Measurements from ENCODE around the gene CDC42BPB.
A peak's percentile ranks its signal among the peaks of the same experiment; 100 is the strongest.

The CDC42BPB gene

GRCh38 chr14:103057372-103058163 lies at the start of gene CDC42BPB:
TSS of gene CDC42BPB (minus strand) at chr14:103057549. CDS start at chr14:103057173, 376 bp downstream.
- DNase-seq = peak; percentile 67

GRCh38 chr14:103105580-103106150 lies 48.3 kb upstream of the CDC42BPB start:
- DNase-seq = no peak

GRCh38 chr14:103104654-103105452 lies 47.5 kb upstream of the CDC42BPB start:
- peak; percentile 69 for DNase-seq

GRCh38 chr14:103104389-103104653 lies 47.0 kb upstream of the CDC42BPB start:
- no peak for DNase-seq

GRCh38 chr14:103103461-103104388 lies 46.4 kb upstream of the CDC42BPB start:
- no peak for DNase-seq

- no peak for DNase-seq
Observed at GRCh38 chr14:103102689-103103260, 45.4 kb upstream of the CDC42BPB start.

- no peak for DNase-seq
Observed at GRCh38 chr14:103101963-103102688, 44.8 kb upstream of the CDC42BPB start.

GRCh38 chr14:103101257-103101962 lies 44.1 kb upstream of the CDC42BPB start:
- DNase-seq = no peak

GRCh38 chr14:103100281-103101121 lies 43.2 kb upstream of the CDC42BPB start:
- DNase-seq = no peak

- DNase-seq = no peak
Observed at GRCh38 chr14:103099733-103100280, 42.5 kb upstream of the CDC42BPB start.

- no peak for DNase-seq
Observed at GRCh38 chr14:103099081-103099732, 41.9 kb upstream of the CDC42BPB start.

- no peak for DNase-seq
Observed at GRCh38 chr14:103097994-103098957, 40.9 kb upstream of the CDC42BPB start.

GRCh38 chr14:103097244-103097993 lies 40.1 kb upstream of the CDC42BPB start:
- no peak for DNase-seq

GRCh38 chr14:103096387-103096786 lies 39.0 kb upstream of the CDC42BPB start:
- no peak for DNase-seq

GRCh38 chr14:103095210-103095778 lies 37.9 kb upstream of the CDC42BPB start:
- DNase-seq = no peak

- no peak for DNase-seq
Observed at GRCh38 chr14:103094406-103095209, 37.3 kb upstream of the CDC42BPB start, which contains the start of gene EXOC3L4. TSS of gene EXOC3L4 (plus strand) at chr14:103094725. CDS start at chr14:103100220, 5,495 bp downstream.

All from CD4-positive, alpha-beta T cell treated with Interleukin-17A for 1 hour (primary cell).